HCT116 (cell line): ENCODE data around the gene SHISA6. TPM values are rescaled to one million over a fixed set of nuclear protein-coding genes. Genes with fewer than 3 reads are reported as not detected.

Experiments used
- ATAC-seq: fragments of 200-7000 bp; cut with Tn5 transposase; 2 replicates; pipeline ENCODE4 v1.9.1; 2020; ENCODE audit warnings: mild to moderate bottlenecking, moderate library complexity
- BruUV-seq: library from RNA; stranded (reverse); fragments of 400-500 nt; replicated peaks from 2 replicates; lab custom pipeline; 2021; lab: Mats Ljungman, UMichigan
- CTCF ChIA-PET: fragments of 300-600 bp; sonication (Branson Sonifier 250); formaldehyde crosslinking; loops from one replicate; lab custom pipeline; 2021; ENCODE audit warnings: antibody characterized with exemption; lab: Charles Lee
- POLR2A ChIA-PET: fragments of 300-600, 350-600 bp; sonication (Branson Sonifier 250); formaldehyde crosslinking; loops from one replicate; lab custom pipeline; 2021; ENCODE audit warnings: antibody characterized with exemption; lab: Charles Lee
- RAD21 ChIA-PET, 2 experiments: fragments of 300-600 bp; sonication (Branson Sonifier 250); formaldehyde crosslinking; loops; one replicate each; lab custom pipeline; 2023; ENCODE audit warnings: low total read pairs in 2 of 2; ENCODE audit not compliant: uncharacterized antibody in 2 of 2, unreplicated experiment in 2 of 2, low non-redundant PET in 1 of 2; lab: Charles Lee
- DNase-seq: peaks from one replicate; pipeline ENCODE4 v3.0.0-alpha.2; 2010; ENCODE audit warnings: low read depth, low spot score
- H2AFZ ChIP-seq: fragments of 200-600 bp; shearing (Covaris generic), sonication (generic); 2 replicates; pipeline ENCODE4 v1.6.1; 2017; ENCODE audit warnings: low read depth, mixed run types, mixed read lengths, antibody characterized with exemption, low read length; ENCODE audit not compliant: poor library complexity, severe bottlenecking
- H3K27ac ChIP-seq: 2 replicates; pipeline ENCODE4 v1.5.1; 2012; ENCODE audit warnings: low read depth, low read length
- H3K27me3 ChIP-seq: fragments of 200-600 bp; sonication (generic); 2 replicates; pipeline ENCODE4 v1.6.1; 2016; ENCODE audit warnings: mixed run types, low read length, mixed read lengths; ENCODE audit not compliant: insufficient read depth
- H3K36me3 ChIP-seq, 2 experiments: fragments of 200-500 bp in 1 of 2; fragments of 200-600 bp in 1 of 2; sonication (Bioruptor generic) in 1 of 2; sonication (generic) in 1 of 2; 2 replicates each; pipeline versions ENCODE4 v1.5.1 to v1.6.1; 2014 to 2016; ENCODE audit warnings: low read length in 2 of 2, inconsistent platforms in 1 of 2, mixed read lengths in 1 of 2, mixed run types in 1 of 2; ENCODE audit not compliant: insufficient read depth in 2 of 2, control insufficient read depth in 1 of 2
- H3K4me1 ChIP-seq, 2 experiments: fragments of 200-600 bp in 1 of 2; sonication (generic) in 1 of 2; 2 replicates each; pipeline versions ENCODE4 v1.5.1 to v1.6.1; 2012 to 2017; ENCODE audit warnings: low read length in 2 of 2, inconsistent platforms in 1 of 2, mild to moderate bottlenecking in 1 of 2, mixed read lengths in 1 of 2, mixed run types in 1 of 2, moderate library complexity in 1 of 2; ENCODE audit not compliant: insufficient read depth in 2 of 2, control insufficient read depth in 1 of 2
- H3K4me2 ChIP-seq: fragments of 200-600 bp; sonication (generic); 2 replicates; pipeline ENCODE4 v1.6.1; 2017; ENCODE audit warnings: mixed run types, low read length, mixed read lengths
- H3K4me3 ChIP-seq, 2 experiments: fragments of 200-600 bp in 1 of 2; sonication (generic) in 1 of 2; replicated peaks in 1 of 2; 2 replicates each; pipeline ENCODE4 v1.5.1; 2011 to 2016; ENCODE audit warnings: low read length in 2 of 2, control low read depth in 1 of 2, low read depth in 1 of 2, mild to moderate bottlenecking in 1 of 2, mixed read lengths in 1 of 2, mixed run types in 1 of 2
- H3K79me2 ChIP-seq: fragments of 200-600 bp; sonication (generic); 2 replicates; pipeline ENCODE4 v1.6.1; 2017; ENCODE audit warnings: mild to moderate bottlenecking, mixed run types, low read length, moderate library complexity, mixed read lengths; ENCODE audit not compliant: insufficient read depth
- H3K9ac ChIP-seq: fragments of 200-600 bp; sonication (generic); 2 replicates; pipeline ENCODE4 v1.6.1; 2016; ENCODE audit warnings: low read length, mixed read lengths
- H3K9me2 ChIP-seq: fragments of 200-600 bp; sonication (generic), shearing (Covaris generic); 2 replicates; pipeline ENCODE4 v1.6.1; 2017; ENCODE audit warnings: mixed run types, mild to moderate bottlenecking, moderate library complexity; ENCODE audit not compliant: insufficient read depth
- H3K9me3 ChIP-seq, 2 experiments: fragments of 200-500 bp in 1 of 2; fragments of 200-600 bp in 1 of 2; sonication (Bioruptor generic) in 1 of 2; sonication (generic) in 1 of 2; 2 replicates each; pipeline ENCODE4 v1.6.1; 2014 to 2017; ENCODE audit warnings: low read length in 2 of 2, mixed read lengths in 2 of 2, inconsistent platforms in 1 of 2, low read depth in 1 of 2, mild to moderate bottlenecking in 1 of 2, mixed run types in 1 of 2, moderate library complexity in 1 of 2; ENCODE audit not compliant: control insufficient read depth in 1 of 2, insufficient read depth in 1 of 2
- H4K20me1 ChIP-seq: fragments of 200-600 bp; sonication (generic), shearing (Covaris generic); 2 replicates; pipeline ENCODE4 v1.6.1; 2017; ENCODE audit warnings: mixed run types, mild to moderate bottlenecking, moderate library complexity; ENCODE audit not compliant: insufficient read depth
- CEBPB ChIP-seq: IDR thresholded peaks from 2 replicates; pipeline ENCODE4 v1.6.1; 2012; ENCODE audit warnings: low read depth
- EGR1 ChIP-seq: IDR thresholded peaks from 2 replicates; pipeline ENCODE4 v1.6.1; 2012; ENCODE audit warnings: low read depth
- ELF1 ChIP-seq: IDR thresholded peaks from 2 replicates; pipeline ENCODE4 v1.6.1; 2012; ENCODE audit warnings: low read depth, borderline replicate concordance
- EZH2 ChIP-seq: fragments of 200-600 bp; sonication (generic); IDR thresholded peaks from 2 replicates; pipeline ENCODE4 v1.6.1; 2017; ENCODE audit warnings: antibody characterized with exemption, mixed run types
- FOSL1 ChIP-seq: IDR thresholded peaks from 2 replicates; pipeline ENCODE4 v1.6.1; 2012; ENCODE audit warnings: low read depth
- JUND ChIP-seq: IDR thresholded peaks from 2 replicates; pipeline ENCODE4 v1.6.1; 2012
- POLR2A ChIP-seq: IDR thresholded peaks from 2 replicates; pipeline ENCODE4 v1.7.0; 2011; ENCODE audit warnings: borderline replicate concordance; ENCODE audit not compliant: insufficient read depth, insufficient read length; ENCODE audit errors: extremely low read depth
- POLR2AphosphoS5 ChIP-seq: IDR thresholded peaks from 2 replicates; pipeline ENCODE4 v1.6.1; 2011; ENCODE audit warnings: mild to moderate bottlenecking, low read depth, low read length, moderate library complexity
- RAD21 ChIP-seq: IDR thresholded peaks from 2 replicates; pipeline ENCODE4 v1.6.1; 2012; ENCODE audit warnings: low read depth, mild to moderate bottlenecking
- SIN3A ChIP-seq: IDR thresholded peaks from 2 replicates; pipeline ENCODE4 v1.6.1; 2012; ENCODE audit warnings: low read depth
- SP1 ChIP-seq: IDR thresholded peaks from 2 replicates; pipeline ENCODE4 v1.6.1; 2012; ENCODE audit warnings: low read depth
- YY1 ChIP-seq: IDR thresholded peaks from 2 replicates; pipeline ENCODE4 v1.6.1; 2011; ENCODE audit warnings: low read length, low read depth, moderate library complexity, mild to moderate bottlenecking; ENCODE audit not compliant: insufficient replicate concordance; ENCODE audit errors: extremely low read depth
- ZFX ChIP-seq: fragments of 450-650 bp; IDR thresholded peaks from 2 replicates; pipeline ENCODE4 v1.6.1; 2017
- ZNF274 ChIP-seq: fragments of 200-500 bp; sonication (Bioruptor generic); IDR thresholded peaks from 2 replicates; pipeline ENCODE4 v1.6.1; 2014; ENCODE audit warnings: mild to moderate bottlenecking, low read depth, low read length, inconsistent platforms
- intact Hi-C: fragments of 100-400 bp; cut with micrococcal nuclease; formaldehyde crosslinking; loops from 2 replicates; pipeline ENCODE4 v1.10.0; 2022
- total RNA-seq: library from RNA; stranded (reverse); gene quantifications from one replicate; pipeline ENCODE4 v1.2.1, GENCODE V29; 2021; ENCODE audit not compliant: unreplicated experiment
- TF ChIP-seq, protein P1 (sequence below): IDR thresholded peaks from 2 replicates; pipeline ENCODE4 v1.6.1; 2012; ENCODE audit warnings: low read depth
- TF ChIP-seq, protein P2 (sequence below): IDR thresholded peaks from 2 replicates; pipeline ENCODE4 v1.6.1; 2012
- TF ChIP-seq, protein P3 (sequence below): IDR thresholded peaks from 2 replicates; pipeline ENCODE4 v1.6.1; 2011; ENCODE audit warnings: mild to moderate bottlenecking, low read length, moderate library complexity; ENCODE audit not compliant: insufficient replicate concordance; ENCODE audit errors: extremely low read depth
- TF ChIP-seq, protein P4 (sequence below): IDR thresholded peaks from 2 replicates; pipeline ENCODE4 v1.6.1; 2012

The SHISA6 gene
- total RNA-seq, 1 experiment from 2014 or later: not detected

DNA sequence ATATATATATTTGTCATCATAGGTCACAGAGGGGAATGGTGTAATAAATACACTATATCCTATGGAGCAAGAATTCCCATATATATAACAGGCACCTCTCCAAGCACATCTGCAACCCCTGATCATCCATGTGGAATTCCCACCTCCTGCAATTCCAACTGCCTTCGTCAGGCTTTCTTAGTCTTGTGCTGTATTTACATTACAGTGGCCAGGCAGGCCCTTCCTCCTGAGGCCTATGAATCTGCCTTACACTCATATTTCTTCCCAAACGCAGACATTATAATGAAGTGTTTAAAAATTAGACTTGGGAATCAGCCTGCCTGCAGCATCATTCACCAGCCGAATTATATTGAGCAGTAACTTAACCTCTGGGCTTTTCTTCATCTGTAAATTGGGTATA, 338.0 kb downstream of the SHISA6 start:
- TF ChIP-seq EZH2: no peak
- no peak for TF ChIP-seq RAD21
- TF ChIP-seq YY1: no peak
- TF ChIP-seq ZNF274: no peak
- no peak for TF ChIP-seq ELF1
- no peak for TF ChIP-seq SIN3A
- TF ChIP-seq, protein P1, sequence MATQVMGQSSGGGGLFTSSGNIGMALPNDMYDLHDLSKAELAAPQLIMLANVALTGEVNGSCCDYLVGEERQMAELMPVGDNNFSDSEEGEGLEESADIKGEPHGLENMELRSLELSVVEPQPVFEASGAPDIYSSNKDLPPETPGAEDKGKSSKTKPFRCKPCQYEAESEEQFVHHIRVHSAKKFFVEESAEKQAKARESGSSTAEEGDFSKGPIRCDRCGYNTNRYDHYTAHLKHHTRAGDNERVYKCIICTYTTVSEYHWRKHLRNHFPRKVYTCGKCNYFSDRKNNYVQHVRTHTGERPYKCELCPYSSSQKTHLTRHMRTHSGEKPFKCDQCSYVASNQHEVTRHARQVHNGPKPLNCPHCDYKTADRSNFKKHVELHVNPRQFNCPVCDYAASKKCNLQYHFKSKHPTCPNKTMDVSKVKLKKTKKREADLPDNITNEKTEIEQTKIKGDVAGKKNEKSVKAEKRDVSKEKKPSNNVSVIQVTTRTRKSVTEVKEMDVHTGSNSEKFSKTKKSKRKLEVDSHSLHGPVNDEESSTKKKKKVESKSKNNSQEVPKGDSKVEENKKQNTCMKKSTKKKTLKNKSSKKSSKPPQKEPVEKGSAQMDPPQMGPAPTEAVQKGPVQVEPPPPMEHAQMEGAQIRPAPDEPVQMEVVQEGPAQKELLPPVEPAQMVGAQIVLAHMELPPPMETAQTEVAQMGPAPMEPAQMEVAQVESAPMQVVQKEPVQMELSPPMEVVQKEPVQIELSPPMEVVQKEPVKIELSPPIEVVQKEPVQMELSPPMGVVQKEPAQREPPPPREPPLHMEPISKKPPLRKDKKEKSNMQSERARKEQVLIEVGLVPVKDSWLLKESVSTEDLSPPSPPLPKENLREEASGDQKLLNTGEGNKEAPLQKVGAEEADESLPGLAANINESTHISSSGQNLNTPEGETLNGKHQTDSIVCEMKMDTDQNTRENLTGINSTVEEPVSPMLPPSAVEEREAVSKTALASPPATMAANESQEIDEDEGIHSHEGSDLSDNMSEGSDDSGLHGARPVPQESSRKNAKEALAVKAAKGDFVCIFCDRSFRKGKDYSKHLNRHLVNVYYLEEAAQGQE: no peak
- TF ChIP-seq EGR1: no peak
- no peak for TF ChIP-seq POLR2A
- TF ChIP-seq, protein P2, sequence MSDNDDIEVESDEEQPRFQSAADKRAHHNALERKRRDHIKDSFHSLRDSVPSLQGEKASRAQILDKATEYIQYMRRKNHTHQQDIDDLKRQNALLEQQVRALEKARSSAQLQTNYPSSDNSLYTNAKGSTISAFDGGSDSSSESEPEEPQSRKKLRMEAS: no peak
- TF ChIP-seq, protein P3, sequence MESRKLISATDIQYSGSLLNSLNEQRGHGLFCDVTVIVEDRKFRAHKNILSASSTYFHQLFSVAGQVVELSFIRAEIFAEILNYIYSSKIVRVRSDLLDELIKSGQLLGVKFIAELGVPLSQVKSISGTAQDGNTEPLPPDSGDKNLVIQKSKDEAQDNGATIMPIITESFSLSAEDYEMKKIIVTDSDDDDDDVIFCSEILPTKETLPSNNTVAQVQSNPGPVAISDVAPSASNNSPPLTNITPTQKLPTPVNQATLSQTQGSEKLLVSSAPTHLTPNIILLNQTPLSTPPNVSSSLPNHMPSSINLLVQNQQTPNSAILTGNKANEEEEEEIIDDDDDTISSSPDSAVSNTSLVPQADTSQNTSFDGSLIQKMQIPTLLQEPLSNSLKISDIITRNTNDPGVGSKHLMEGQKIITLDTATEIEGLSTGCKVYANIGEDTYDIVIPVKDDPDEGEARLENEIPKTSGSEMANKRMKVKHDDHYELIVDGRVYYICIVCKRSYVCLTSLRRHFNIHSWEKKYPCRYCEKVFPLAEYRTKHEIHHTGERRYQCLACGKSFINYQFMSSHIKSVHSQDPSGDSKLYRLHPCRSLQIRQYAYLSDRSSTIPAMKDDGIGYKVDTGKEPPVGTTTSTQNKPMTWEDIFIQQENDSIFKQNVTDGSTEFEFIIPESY: no peak
- no peak for TF ChIP-seq CEBPB
- TF ChIP-seq JUND: no peak
- TF ChIP-seq, protein P4, sequence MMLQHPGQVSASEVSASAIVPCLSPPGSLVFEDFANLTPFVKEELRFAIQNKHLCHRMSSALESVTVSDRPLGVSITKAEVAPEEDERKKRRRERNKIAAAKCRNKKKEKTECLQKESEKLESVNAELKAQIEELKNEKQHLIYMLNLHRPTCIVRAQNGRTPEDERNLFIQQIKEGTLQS: no peak
- no peak for TF ChIP-seq SP1
- TF ChIP-seq FOSL1: no peak
- TF ChIP-seq ZFX: no peak
- no peak for TF ChIP-seq POLR2AphosphoS5
- intact Hi-C loops: no loop called here
- Histone ChIP-seq H3K4me1 (no peaks in the 10 kb centered on the region), H3K4me3 (no peak overlapping the region), H3K27ac (no peak overlapping the region), H4K20me1 (no peaks in the 10 kb centered on the region), H3K9me2 (no peaks in the 10 kb centered on the region), H3K4me2 (no peak overlapping the region), H3K27me3 (no peaks in the 10 kb centered on the region), H3K79me2 (no peaks in the 10 kb centered on the region), H2AFZ (no peak overlapping the region), H3K9me3 (peaks cover 0 to 12% of the 10 kb centered on the region in 2 experiments; a peak in 1 of 4 replicates), H3K36me3 (no peaks in the 10 kb centered on the region), H3K9ac (no peak overlapping the region)
- POLR2A ChIA-PET: no interaction called here
- ATAC-seq (no peak), DNase-seq (no peak)
- CTCF ChIA-PET: no interaction called here
- BruUV-seq: no TSS peak
- RAD21 ChIA-PET: no interaction called here
